ENCODE measurements around the gene KCNJ5. TPM values are rescaled to one million over a fixed set of nuclear protein-coding genes. Genes with fewer than 3 reads are reported as not detected.

The KCNJ5 gene
- total and polyA plus RNA-seq, 10 of the 15 experiments (the other 5 are each of a cell fraction or from before 2014, with no cell fraction given), result 0.03 TPM; not detected in 8

DNA sequence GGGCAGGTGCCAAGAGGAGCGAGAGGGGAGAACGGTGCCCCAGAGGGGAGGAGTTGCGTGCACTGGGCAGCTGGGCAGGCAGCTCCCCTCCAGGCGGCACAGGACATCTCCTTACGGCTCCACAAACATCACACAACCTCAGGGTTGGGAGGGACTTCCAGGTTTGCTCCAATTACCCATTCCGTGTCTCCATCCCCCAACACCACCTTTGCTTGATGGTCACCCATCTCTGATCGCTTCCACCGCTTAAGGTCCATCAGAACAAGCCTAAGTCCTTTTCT, 66.0 kb downstream of the KCNJ5 start:
- ChIA-PET RAD21 (ENCODE audit: unreplicated experiment) (interaction anchor here (0.8 to 5.3 kb wide), 14 partner anchors 8 to 800 kb away, joined by 3 to 109 read pairs (median 4); no protein-coding TSS in a partner anchor), POLR2A (interaction anchor here (1.3 kb wide), 1 partner anchor 73 kb away, joined by 3 read pairs; no protein-coding TSS in a partner anchor), CTCF (interaction anchor here (0.8 to 20.8 kb wide), 25 partner anchors 8 to 925 kb away, joined by 3 to 480 read pairs (median 4); partner anchors contain the start of gene KCNJ5), SMC1A (ENCODE audit: uncharacterized antibody, unreplicated experiment) (interaction anchor here (0.6 to 14.9 kb wide), 15 partner anchors 8 to 930 kb away, joined by 3 to 249 read pairs (median 4); partner anchors contain the start of gene KCNJ5)
- H3K79me2 ChIP-seq (ENCODE audit: control insufficient read depth, insufficient read depth, low read length), result no peaks in the 10 kb centered on the region
- BruUV-seq (replicated peaks), result no TSS peak
- H3K36me3 ChIP-seq (ENCODE audit: control insufficient read depth in 2 of 2, insufficient read depth in 2 of 2, low read length in 1 of 2), result no peaks in the 10 kb centered on the region
- H4K20me1 ChIP-seq (ENCODE audit: control insufficient read depth, insufficient read depth), result no peaks in the 10 kb centered on the region
- FAIRE-seq (no peak), ATAC-seq (no peak), DNase-seq (ENCODE audit: low read depth, low spot score) (no peak)
- H3K4me1 ChIP-seq (ENCODE audit: control insufficient read depth, insufficient read depth, low read length), result no peaks in the 10 kb centered on the region
- no peak overlapping the region for H3K27ac ChIP-seq (ENCODE audit: control insufficient read depth, insufficient read depth)
- 46% methylated on average over 8 of the region's 8 CpGs for WGBS (ENCODE audit: insufficient coverage, insufficient replicate concordance, low lambda C conversion rate, missing lambda C conversion rate)
- no peak overlapping the region for H3K4me3 ChIP-seq
- TF ChIP-seq PML (IDR thresholded peaks at IDR 0.05; ENCODE audit: low read length), result no peak
- TF ChIP-seq, protein P1, sequence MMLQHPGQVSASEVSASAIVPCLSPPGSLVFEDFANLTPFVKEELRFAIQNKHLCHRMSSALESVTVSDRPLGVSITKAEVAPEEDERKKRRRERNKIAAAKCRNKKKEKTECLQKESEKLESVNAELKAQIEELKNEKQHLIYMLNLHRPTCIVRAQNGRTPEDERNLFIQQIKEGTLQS (IDR thresholded peaks at IDR 0.05; ENCODE audit: borderline replicate concordance, extremely low read depth, low read depth, low read length), result no peak
- TF ChIP-seq TBL1XR1 (IDR thresholded peaks at IDR 0.05; ENCODE audit: low read depth, low read length), result no peak
- no peak for TF ChIP-seq CEBPZ (IDR thresholded peaks at IDR 0.05; ENCODE audit: low read depth, low read length)
- intact Hi-C loops (cut with micrococcal nuclease; ENCODE audit: unreplicated experiment) (loop anchor here (5.0 kb wide), 2 partner anchors 375 to 785 kb away; no protein-coding TSS in a partner anchor), in situ Hi-C loops (cut with MboI) (loop anchor here (5.0 kb wide), 1 partner anchor 70 kb away; no protein-coding TSS in a partner anchor)
- no peak overlapping the region for H2AFZ ChIP-seq (ENCODE audit: control insufficient read depth, low read depth, low read length)
- no peak overlapping the region for H3K9ac ChIP-seq (ENCODE audit: control insufficient read depth, insufficient read depth, low read length)
- no peak overlapping the region for H3K4me2 ChIP-seq (ENCODE audit: control insufficient read depth, insufficient read depth)
- no peaks in the 10 kb centered on the region for H3K9me3 ChIP-seq (replicated peaks; ENCODE audit: control insufficient read depth, insufficient read depth, low read length)
- peaks cover 0 to 6% of the 10 kb centered on the region in 2 experiments; a peak in 1 of 4 replicates for H3K27me3 ChIP-seq (replicated peaks in 1 of 2; ENCODE audit: control insufficient read depth in 2 of 2, insufficient read depth in 2 of 2, low read length in 1 of 2)
